Measurements from ENCODE around the gene RTN3. TPM values are rescaled to one million over a fixed set of nuclear protein-coding genes. Genes with fewer than 3 reads are reported as not detected.

Gene RTN3
- total RNA-seq, 1 experiment from 2014 or later, result 173 TPM

- H4K91ac ChIP-seq (ENCODE audit: insufficient read length, low read depth, low read length), result no peak overlapping the region
- no peak overlapping the region for H4K8ac ChIP-seq (replicated peaks; ENCODE audit: insufficient read length, low read depth, low read length)
- H3K4me3 Mint-ChIP-seq, result peak overlapping the region; percentile 73 to 92; a peak in 4 of 5 replicates
- no peak overlapping the region for H3K27ac ChIP-seq (ENCODE audit: insufficient read length, low read depth, low read length)
- no peaks in the 10 kb centered on the region for H3K9me3 ChIP-seq (ENCODE audit: control insufficient read depth, low read depth, low read length)
- H3K56ac ChIP-seq (ENCODE audit: insufficient read length, low read depth, low read length), result no peak overlapping the region
- no peak overlapping the region for H3K4me2 ChIP-seq (ENCODE audit: insufficient read depth, insufficient read length, low read length)
- TF ChIP-seq, protein P1, sequence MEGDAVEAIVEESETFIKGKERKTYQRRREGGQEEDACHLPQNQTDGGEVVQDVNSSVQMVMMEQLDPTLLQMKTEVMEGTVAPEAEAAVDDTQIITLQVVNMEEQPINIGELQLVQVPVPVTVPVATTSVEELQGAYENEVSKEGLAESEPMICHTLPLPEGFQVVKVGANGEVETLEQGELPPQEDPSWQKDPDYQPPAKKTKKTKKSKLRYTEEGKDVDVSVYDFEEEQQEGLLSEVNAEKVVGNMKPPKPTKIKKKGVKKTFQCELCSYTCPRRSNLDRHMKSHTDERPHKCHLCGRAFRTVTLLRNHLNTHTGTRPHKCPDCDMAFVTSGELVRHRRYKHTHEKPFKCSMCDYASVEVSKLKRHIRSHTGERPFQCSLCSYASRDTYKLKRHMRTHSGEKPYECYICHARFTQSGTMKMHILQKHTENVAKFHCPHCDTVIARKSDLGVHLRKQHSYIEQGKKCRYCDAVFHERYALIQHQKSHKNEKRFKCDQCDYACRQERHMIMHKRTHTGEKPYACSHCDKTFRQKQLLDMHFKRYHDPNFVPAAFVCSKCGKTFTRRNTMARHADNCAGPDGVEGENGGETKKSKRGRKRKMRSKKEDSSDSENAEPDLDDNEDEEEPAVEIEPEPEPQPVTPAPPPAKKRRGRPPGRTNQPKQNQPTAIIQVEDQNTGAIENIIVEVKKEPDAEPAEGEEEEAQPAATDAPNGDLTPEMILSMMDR (conservative IDR thresholded peaks at IDR 0.05), result no peak
- no peak overlapping the region for H2BK20ac ChIP-seq (ENCODE audit: low read depth, low read length, poor library complexity, severe bottlenecking)
- no peak overlapping the region for H3T11ph ChIP-seq (ENCODE audit: low read length)
- H2AFZ ChIP-seq (ENCODE audit: low read length), result no peak overlapping the region
- H2BK12ac ChIP-seq (ENCODE audit: insufficient read length, low read depth, low read length), result no peak overlapping the region
- peaks cover 6% of the 10 kb centered on the region; the same call in 1 of the 2 replicates for H3K79me2 ChIP-seq (ENCODE audit: insufficient read depth, low read length)
- H3K4me1 ChIP-seq (ENCODE audit: insufficient read depth, low read length), result no peaks in the 10 kb centered on the region; the same call in 1 of the 2 replicates
- no CpG with 5 or more reads among the region's 23 CpGs for WGBS (ENCODE audit: extremely low coverage, insufficient read length, low lambda C conversion rate)
- H4K5ac ChIP-seq (ENCODE audit: insufficient read length, low read depth, low read length), result no peak overlapping the region
- no peak overlapping the region for H2BK15ac ChIP-seq (ENCODE audit: low read depth, low read length)
- H3K27me3 ChIP-seq (ENCODE audit: insufficient read depth, low read length), result no peaks in the 10 kb centered on the region
- peaks cover 25% of the 10 kb centered on the region for H3K23me2 ChIP-seq (ENCODE audit: insufficient read length, low read depth, low read length, poor library complexity, severe bottlenecking)
- DNase-seq, result no peak
- no peak overlapping the region for H3K4ac ChIP-seq (ENCODE audit: low read depth, low read length)
- no peaks in the 10 kb centered on the region; the same call in 1 of the 2 replicates for H3K27me3 Mint-ChIP-seq (ENCODE audit: low read depth)
- peaks cover 0 to 42% (median 12%) of the 10 kb centered on the region in 3 experiments; a peak in 5 of 7 replicates for H3K36me3 Mint-ChIP-seq (ENCODE audit: insufficient read depth in 1 of 3, low read depth in 3 of 3)
- H2BK5ac ChIP-seq (ENCODE audit: insufficient read length, low read length), result no peak overlapping the region
- H2BK120ac ChIP-seq (ENCODE audit: low read depth, low read length, poor library complexity, severe bottlenecking), result no peak overlapping the region
- H2AK5ac ChIP-seq (ENCODE audit: insufficient read length, low read length), result no peak overlapping the region
- no peak overlapping the region for H3K9ac ChIP-seq (ENCODE audit: extremely low read depth, insufficient read length, low read length)
- H3K27ac Mint-ChIP-seq, result no peak overlapping the region
- peaks cover 2% of the 10 kb centered on the region for H3K79me1 ChIP-seq (ENCODE audit: insufficient read depth, low read depth, low read length, poor library complexity, severe bottlenecking)
- peaks cover 46 to 50% of the 10 kb centered on the region in 2 experiments for H3K4me1 Mint-ChIP-seq
- no peak overlapping the region for H3K18ac ChIP-seq (ENCODE audit: insufficient read length, low read depth, low read length)
- 0 out of 5 replicates have a peak, but pooled peaks cover 0 to 2% of the 10 kb centered on the region in 2 experiments for H3K9me3 Mint-ChIP-seq
- no peak overlapping the region for H3K23ac ChIP-seq (ENCODE audit: insufficient read length, low read depth, low read length)
- H3K14ac ChIP-seq (ENCODE audit: insufficient read depth, low read length), result no peak overlapping the region
- H4K20me1 ChIP-seq (ENCODE audit: control insufficient read depth, insufficient read depth, insufficient read length), result no peaks in the 10 kb centered on the region
Observed at GRCh38 chr11:63764340-63764678, 83.0 kb downstream of the RTN3 start.
